ENCODE measurements around the gene UXS1. TPM values are rescaled to one million over a fixed set of nuclear protein-coding genes. Genes with fewer than 3 reads are reported as not detected.

The UXS1 gene
- total RNA-seq, 1 experiment from 2014 or later = 46.3 TPM

DNA sequence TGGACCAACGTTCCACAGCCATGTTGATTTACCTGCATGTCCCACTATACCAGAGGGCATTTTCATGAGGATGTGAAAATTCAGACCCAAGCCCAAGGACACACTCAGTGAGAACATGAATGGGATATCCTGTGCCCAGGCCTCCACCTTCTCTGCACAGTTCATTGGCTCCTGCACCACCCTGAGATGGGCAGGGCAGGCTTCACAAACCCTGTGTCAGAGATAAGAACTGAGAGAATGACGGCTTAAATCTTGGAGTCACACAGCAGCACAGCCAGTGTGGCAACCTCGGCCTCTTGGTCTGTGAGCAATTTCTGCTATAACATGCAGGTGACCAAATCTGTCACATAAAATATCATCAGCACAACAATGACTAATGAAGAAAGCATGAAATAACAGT lies 71.9 kb downstream of the UXS1 start:
- H3K9me3 ChIP-seq (ENCODE audit: control insufficient read depth, low read depth, low read length) = no peaks in the 10 kb centered on the region
- no peak overlapping the region for H4K8ac ChIP-seq (replicated peaks; ENCODE audit: insufficient read length, low read depth, low read length)
- no peak overlapping the region for H3T11ph ChIP-seq (ENCODE audit: low read length)
- no peak overlapping the region for H3K4ac ChIP-seq (ENCODE audit: low read depth, low read length)
- no peaks in the 10 kb centered on the region for H3K79me2 ChIP-seq (ENCODE audit: insufficient read depth, low read length)
- no peak overlapping the region for H2BK120ac ChIP-seq (ENCODE audit: low read depth, low read length, poor library complexity, severe bottlenecking)
- H3K23me2 ChIP-seq (ENCODE audit: insufficient read length, low read depth, low read length, poor library complexity, severe bottlenecking) = no peaks in the 10 kb centered on the region
- H3K14ac ChIP-seq (ENCODE audit: insufficient read depth, low read length) = no peak overlapping the region
- H2AFZ ChIP-seq (ENCODE audit: low read length) = no peak overlapping the region
- H2BK5ac ChIP-seq (ENCODE audit: insufficient read length, low read length) = no peak overlapping the region
- no peak overlapping the region for H3K18ac ChIP-seq (ENCODE audit: insufficient read length, low read depth, low read length)
- peaks cover 22 to 24% of the 10 kb centered on the region in 2 experiments for H3K4me1 Mint-ChIP-seq
- H3K4me3 Mint-ChIP-seq = no peak overlapping the region
- H4K5ac ChIP-seq (ENCODE audit: insufficient read length, low read depth, low read length) = no peak overlapping the region
- H3K56ac ChIP-seq (ENCODE audit: insufficient read length, low read depth, low read length) = no peak overlapping the region
- no peak for DNase-seq
- no peak overlapping the region for H3K27ac Mint-ChIP-seq
- no peaks in the 10 kb centered on the region for H3K9me3 Mint-ChIP-seq
- no peak overlapping the region for H3K4me2 ChIP-seq (ENCODE audit: insufficient read depth, insufficient read length, low read length)
- no peak overlapping the region for H2BK15ac ChIP-seq (ENCODE audit: low read depth, low read length)
- TF ChIP-seq, protein P1, sequence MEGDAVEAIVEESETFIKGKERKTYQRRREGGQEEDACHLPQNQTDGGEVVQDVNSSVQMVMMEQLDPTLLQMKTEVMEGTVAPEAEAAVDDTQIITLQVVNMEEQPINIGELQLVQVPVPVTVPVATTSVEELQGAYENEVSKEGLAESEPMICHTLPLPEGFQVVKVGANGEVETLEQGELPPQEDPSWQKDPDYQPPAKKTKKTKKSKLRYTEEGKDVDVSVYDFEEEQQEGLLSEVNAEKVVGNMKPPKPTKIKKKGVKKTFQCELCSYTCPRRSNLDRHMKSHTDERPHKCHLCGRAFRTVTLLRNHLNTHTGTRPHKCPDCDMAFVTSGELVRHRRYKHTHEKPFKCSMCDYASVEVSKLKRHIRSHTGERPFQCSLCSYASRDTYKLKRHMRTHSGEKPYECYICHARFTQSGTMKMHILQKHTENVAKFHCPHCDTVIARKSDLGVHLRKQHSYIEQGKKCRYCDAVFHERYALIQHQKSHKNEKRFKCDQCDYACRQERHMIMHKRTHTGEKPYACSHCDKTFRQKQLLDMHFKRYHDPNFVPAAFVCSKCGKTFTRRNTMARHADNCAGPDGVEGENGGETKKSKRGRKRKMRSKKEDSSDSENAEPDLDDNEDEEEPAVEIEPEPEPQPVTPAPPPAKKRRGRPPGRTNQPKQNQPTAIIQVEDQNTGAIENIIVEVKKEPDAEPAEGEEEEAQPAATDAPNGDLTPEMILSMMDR (conservative IDR thresholded peaks at IDR 0.05) = no peak
- H2AK5ac ChIP-seq (ENCODE audit: insufficient read length, low read length) = no peak overlapping the region
- no peak overlapping the region for H3K9ac ChIP-seq (ENCODE audit: extremely low read depth, insufficient read length, low read length)
- no CpG with 5 or more reads among the region's 3 CpGs for WGBS (ENCODE audit: extremely low coverage, insufficient read length, low lambda C conversion rate)
- no peaks in the 10 kb centered on the region for H3K27me3 ChIP-seq (ENCODE audit: insufficient read depth, low read length)
- H3K36me3 Mint-ChIP-seq (ENCODE audit: insufficient read depth in 1 of 3, low read depth in 3 of 3) = peaks cover 2 to 46% (median 30%) of the 10 kb centered on the region in 3 experiments; a peak in 5 of 7 replicates
- H3K79me1 ChIP-seq (ENCODE audit: insufficient read depth, low read depth, low read length, poor library complexity, severe bottlenecking) = peaks cover 3% of the 10 kb centered on the region
- H3K23ac ChIP-seq (ENCODE audit: insufficient read length, low read depth, low read length) = no peak overlapping the region
- H2BK12ac ChIP-seq (ENCODE audit: insufficient read length, low read depth, low read length) = no peak overlapping the region
- H2BK20ac ChIP-seq (ENCODE audit: low read depth, low read length, poor library complexity, severe bottlenecking) = no peak overlapping the region
- H3K27me3 Mint-ChIP-seq (ENCODE audit: low read depth) = no peaks in the 10 kb centered on the region
- H4K20me1 ChIP-seq (ENCODE audit: control insufficient read depth, insufficient read depth, insufficient read length) = no peaks in the 10 kb centered on the region
- H4K91ac ChIP-seq (ENCODE audit: insufficient read length, low read depth, low read length) = no peak overlapping the region
- no peak overlapping the region for H3K27ac ChIP-seq (ENCODE audit: insufficient read length, low read depth, low read length)
- peaks cover 3% of the 10 kb centered on the region; the same call in 1 of the 2 replicates for H3K4me1 ChIP-seq (ENCODE audit: insufficient read depth, low read length)
